CD4-positive, alpha-beta T cell treated with Interleukin-10 for 1 hour (primary cell): ENCODE measurements around the gene LHPP.
A peak's percentile ranks its signal among the peaks of the same experiment; 100 is the strongest.
"Not testable (repeated sequence)": the region's sequence is repeated elsewhere in the genome, so short reads cannot be mapped to it uniquely, and the experiment has no call there.

ENCODE experiments used
- DNase-seq: peaks from one replicate; pipeline ENCODE4 v3.0.0-alpha.2; 2020

The LHPP gene

GRCh38 chr10:124461642-124462347 lies at the start of gene LHPP:
TSS of gene LHPP (plus strand) at chr10:124461823. CDS start at chr10:124461863, 40 bp downstream.
- peak; percentile 89 for DNase-seq

- DNase-seq: no peak
Measured at GRCh38 chr10:124414076-124414475, 47.5 kb upstream of the LHPP start.

- no peak for DNase-seq
Measured at GRCh38 chr10:124415210-124415609, 46.4 kb upstream of the LHPP start.

GRCh38 chr10:124416733-124417132 lies 44.9 kb upstream of the LHPP start:
- no peak for DNase-seq

- DNase-seq: peak; percentile 49
Measured at GRCh38 chr10:124417895-124418725, 43.5 kb upstream of the LHPP start.

GRCh38 chr10:124418726-124419501 lies 42.7 kb upstream of the LHPP start, which contains the start of gene OAT:
TSS of gene OAT (minus strand) at chr10:124418923. CDS start at chr10:124412171, 6,752 bp downstream.
- DNase-seq: peak; percentile 97

GRCh38 chr10:124419635-124420034 lies 42.0 kb upstream of the LHPP start:
- DNase-seq: no peak

GRCh38 chr10:124420254-124420653 lies 41.4 kb upstream of the LHPP start:
- no peak for DNase-seq

- DNase-seq: no peak
Measured at GRCh38 chr10:124422742-124423141, 38.9 kb upstream of the LHPP start.

- no peak for DNase-seq
Measured at GRCh38 chr10:124423813-124424212, 37.8 kb upstream of the LHPP start.

GRCh38 chr10:124425227-124425962 lies 36.2 kb upstream of the LHPP start:
- no peak for DNase-seq

GRCh38 chr10:124428207-124428777 lies 33.3 kb upstream of the LHPP start:
- no peak for DNase-seq

GRCh38 chr10:124429576-124429975 lies 32.0 kb upstream of the LHPP start:
- no peak for DNase-seq

- no peak for DNase-seq
Measured at GRCh38 chr10:124430077-124430476, 31.5 kb upstream of the LHPP start.

- DNase-seq: no peak
Measured at GRCh38 chr10:124433461-124433860, 28.2 kb upstream of the LHPP start.

- DNase-seq: not testable (repeated sequence)
Measured at GRCh38 chr10:124435683-124436082, 25.9 kb upstream of the LHPP start.

GRCh38 chr10:124436191-124436638 lies 25.4 kb upstream of the LHPP start:
- no peak for DNase-seq

- DNase-seq: not testable (repeated sequence)
Measured at GRCh38 chr10:124441694-124442093, 19.9 kb upstream of the LHPP start.

- no peak for DNase-seq
Measured at GRCh38 chr10:124446830-124447750, 14.5 kb upstream of the LHPP start.

- no peak for DNase-seq
Measured at GRCh38 chr10:124447751-124448466, 13.7 kb upstream of the LHPP start.
